HEK293 (cell line): ENCODE measurements around the gene FAM78B.

Source experiments
- CTCF ChIA-PET: fragments of 350-600 bp; formaldehyde crosslinking; extraction: SDS; loops from one replicate; lab custom pipeline; 2021; ENCODE audit warnings: antibody characterized with exemption; lab: Yijun Ruan, JAX
- POLR2A ChIA-PET: fragments of 300-600 bp; formaldehyde crosslinking; extraction: SDS; loops from one replicate; lab custom pipeline; 2020; ENCODE audit warnings: antibody characterized with exemption, inconsistent platforms; lab: Yijun Ruan, JAX
- H3K27ac ChIP-seq: fragments of 200-500 bp; sonication (Bioruptor generic); 2 replicates; pipeline ENCODE4 v1.5.1; 2014; ENCODE audit warnings: low read depth, low read length, control low read depth, inconsistent platforms; ENCODE audit errors: extremely low read depth
- H3K36me3 ChIP-seq, 2 experiments: fragments of 200-500 bp in 1 of 2; sonication (Bioruptor generic) in 1 of 2; 1 replicate in 1 of 2; 2 replicates in 1 of 2; pipeline ENCODE4 v1.5.1; 2014 to 2017; ENCODE audit warnings: inconsistent platforms in 2 of 2, low read length in 2 of 2; ENCODE audit not compliant: control insufficient read depth in 2 of 2, insufficient read depth in 1 of 2
- H3K4me1 ChIP-seq: fragments of 200-500 bp; sonication (Bioruptor generic); 2 replicates; pipeline ENCODE4 v1.5.1; 2014; ENCODE audit warnings: mild to moderate bottlenecking, low read length, inconsistent platforms; ENCODE audit not compliant: control insufficient read depth, insufficient read depth
- H3K4me3 ChIP-seq: 2 replicates; pipeline ENCODE4 v1.5.1; 2011; ENCODE audit warnings: low read depth, mild to moderate bottlenecking, control low read depth, low read length, moderate library complexity
- H3K9me3 ChIP-seq: fragments of 200-500 bp; sonication (Bioruptor generic); 2 replicates; pipeline ENCODE4 v1.5.1; 2014; ENCODE audit warnings: low read depth, low read length, inconsistent platforms; ENCODE audit not compliant: control insufficient read depth, insufficient read depth
- FEZF1 ChIP-seq: fragments of 450-650 bp; formaldehyde crosslinking; IDR thresholded peaks from 2 replicates; pipeline ENCODE4 v1.5.1; 2016; ENCODE audit warnings: missing biosample characterization, missing genetic modification characterization
- ZNF558 ChIP-seq: fragments of 450-650 bp; formaldehyde crosslinking; IDR thresholded peaks from 2 replicates; pipeline ENCODE4 v1.5.1; 2016; ENCODE audit warnings: missing biosample characterization, missing genetic modification characterization
- ZNF560 ChIP-seq: fragments of 450-650 bp; formaldehyde crosslinking; IDR thresholded peaks from 2 replicates; pipeline ENCODE4 v1.5.1; 2017; ENCODE audit warnings: missing biosample characterization, missing genetic modification characterization, borderline replicate concordance
- ZNF561 ChIP-seq: fragments of 450-650 bp; IDR thresholded peaks from 2 replicates; pipeline ENCODE4 v1.5.1; 2018; ENCODE audit warnings: missing biosample characterization, missing genetic modification characterization, borderline replicate concordance
- ZNF768 ChIP-seq: fragments of 450-650 bp; formaldehyde crosslinking; IDR thresholded peaks from 2 replicates; pipeline ENCODE4 v1.5.1; 2018; ENCODE audit warnings: missing biosample characterization, mild to moderate bottlenecking, missing genetic modification characterization
- TF ChIP-seq, protein P1 (sequence below): fragments of 450-650 bp; formaldehyde crosslinking; conservative IDR thresholded peaks from 2 replicates; pipeline ENCODE4 v1.5.1; 2016; ENCODE audit warnings: low read depth, missing biosample characterization, missing genetic modification characterization
- TF ChIP-seq, protein P2 (sequence below): fragments of 450-650 bp; formaldehyde crosslinking; IDR thresholded peaks from 2 replicates; pipeline ENCODE4 v1.5.1; 2017; ENCODE audit warnings: missing biosample characterization, missing genetic modification characterization
- TF ChIP-seq, protein P3 (sequence below): fragments of 450-650 bp; formaldehyde crosslinking; IDR thresholded peaks from 2 replicates; pipeline ENCODE4 v1.5.1; 2016; ENCODE audit warnings: missing biosample characterization, missing genetic modification characterization
- TF ChIP-seq, protein P4 (sequence below): fragments of 450-650 bp; formaldehyde crosslinking; conservative IDR thresholded peaks from 2 replicates; pipeline ENCODE4 v1.5.1; 2016; ENCODE audit warnings: low read depth, missing biosample characterization, missing genetic modification characterization
- TF ChIP-seq, protein P5 (sequence below): fragments of 450-650 bp; formaldehyde crosslinking; IDR thresholded peaks from 2 replicates; pipeline ENCODE4 v1.5.1; 2016; ENCODE audit warnings: missing biosample characterization, missing genetic modification characterization

FAM78B gene

DNA sequence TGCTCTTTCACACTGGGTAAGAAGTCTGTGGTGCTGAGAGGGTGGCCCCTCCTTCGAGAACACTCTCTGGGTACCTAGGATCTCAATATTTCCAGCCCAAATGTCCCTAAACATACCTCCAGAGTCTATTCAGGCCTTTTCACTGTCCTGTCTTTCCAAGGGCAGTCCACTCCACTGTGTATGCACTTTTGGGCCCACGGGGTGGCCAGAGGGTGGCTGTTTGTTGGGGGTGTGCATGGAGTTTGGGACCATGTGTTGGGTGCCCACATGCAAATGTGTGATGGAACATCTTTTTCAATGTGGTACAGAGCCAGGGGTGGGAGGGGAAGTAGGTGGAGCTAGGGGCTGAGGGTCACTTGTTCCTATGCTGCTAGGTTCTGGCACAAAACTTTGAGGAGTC lies 87.5 kb downstream of the FAM78B start:
- CTCF ChIA-PET = no interaction called here
- H3K36me3 ChIP-seq = no peaks in the 10 kb centered on the region
- TF ChIP-seq ZNF558 (tag by site-specific recombination) = no peak
- TF ChIP-seq, protein P1, sequence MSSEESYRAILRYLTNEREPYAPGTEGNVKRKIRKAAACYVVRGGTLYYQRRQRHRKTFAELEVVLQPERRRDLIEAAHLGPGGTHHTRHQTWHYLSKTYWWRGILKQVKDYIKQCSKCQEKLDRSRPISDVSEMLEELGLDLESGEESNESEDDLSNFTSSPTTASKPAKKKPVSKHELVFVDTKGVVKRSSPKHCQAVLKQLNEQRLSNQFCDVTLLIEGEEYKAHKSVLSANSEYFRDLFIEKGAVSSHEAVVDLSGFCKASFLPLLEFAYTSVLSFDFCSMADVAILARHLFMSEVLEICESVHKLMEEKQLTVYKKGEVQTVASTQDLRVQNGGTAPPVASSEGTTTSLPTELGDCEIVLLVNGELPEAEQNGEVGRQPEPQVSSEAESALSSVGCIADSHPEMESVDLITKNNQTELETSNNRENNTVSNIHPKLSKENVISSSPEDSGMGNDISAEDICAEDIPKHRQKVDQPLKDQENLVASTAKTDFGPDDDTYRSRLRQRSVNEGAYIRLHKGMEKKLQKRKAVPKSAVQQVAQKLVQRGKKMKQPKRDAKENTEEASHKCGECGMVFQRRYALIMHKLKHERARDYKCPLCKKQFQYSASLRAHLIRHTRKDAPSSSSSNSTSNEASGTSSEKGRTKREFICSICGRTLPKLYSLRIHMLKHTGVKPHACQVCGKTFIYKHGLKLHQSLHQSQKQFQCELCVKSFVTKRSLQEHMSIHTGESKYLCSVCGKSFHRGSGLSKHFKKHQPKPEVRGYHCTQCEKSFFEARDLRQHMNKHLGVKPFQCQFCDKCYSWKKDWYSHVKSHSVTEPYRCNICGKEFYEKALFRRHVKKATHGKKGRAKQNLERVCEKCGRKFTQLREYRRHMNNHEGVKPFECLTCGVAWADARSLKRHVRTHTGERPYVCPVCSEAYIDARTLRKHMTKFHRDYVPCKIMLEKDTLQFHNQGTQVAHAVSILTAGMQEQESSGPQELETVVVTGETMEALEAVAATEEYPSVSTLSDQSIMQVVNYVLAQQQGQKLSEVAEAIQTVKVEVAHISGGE (tag by site-specific recombination) = no peak
- TF ChIP-seq, protein P2, sequence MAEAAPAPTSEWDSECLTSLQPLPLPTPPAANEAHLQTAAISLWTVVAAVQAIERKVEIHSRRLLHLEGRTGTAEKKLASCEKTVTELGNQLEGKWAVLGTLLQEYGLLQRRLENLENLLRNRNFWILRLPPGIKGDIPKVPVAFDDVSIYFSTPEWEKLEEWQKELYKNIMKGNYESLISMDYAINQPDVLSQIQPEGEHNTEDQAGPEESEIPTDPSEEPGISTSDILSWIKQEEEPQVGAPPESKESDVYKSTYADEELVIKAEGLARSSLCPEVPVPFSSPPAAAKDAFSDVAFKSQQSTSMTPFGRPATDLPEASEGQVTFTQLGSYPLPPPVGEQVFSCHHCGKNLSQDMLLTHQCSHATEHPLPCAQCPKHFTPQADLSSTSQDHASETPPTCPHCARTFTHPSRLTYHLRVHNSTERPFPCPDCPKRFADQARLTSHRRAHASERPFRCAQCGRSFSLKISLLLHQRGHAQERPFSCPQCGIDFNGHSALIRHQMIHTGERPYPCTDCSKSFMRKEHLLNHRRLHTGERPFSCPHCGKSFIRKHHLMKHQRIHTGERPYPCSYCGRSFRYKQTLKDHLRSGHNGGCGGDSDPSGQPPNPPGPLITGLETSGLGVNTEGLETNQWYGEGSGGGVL (tag by site-specific recombination) = no peak
- TF ChIP-seq, protein P3, sequence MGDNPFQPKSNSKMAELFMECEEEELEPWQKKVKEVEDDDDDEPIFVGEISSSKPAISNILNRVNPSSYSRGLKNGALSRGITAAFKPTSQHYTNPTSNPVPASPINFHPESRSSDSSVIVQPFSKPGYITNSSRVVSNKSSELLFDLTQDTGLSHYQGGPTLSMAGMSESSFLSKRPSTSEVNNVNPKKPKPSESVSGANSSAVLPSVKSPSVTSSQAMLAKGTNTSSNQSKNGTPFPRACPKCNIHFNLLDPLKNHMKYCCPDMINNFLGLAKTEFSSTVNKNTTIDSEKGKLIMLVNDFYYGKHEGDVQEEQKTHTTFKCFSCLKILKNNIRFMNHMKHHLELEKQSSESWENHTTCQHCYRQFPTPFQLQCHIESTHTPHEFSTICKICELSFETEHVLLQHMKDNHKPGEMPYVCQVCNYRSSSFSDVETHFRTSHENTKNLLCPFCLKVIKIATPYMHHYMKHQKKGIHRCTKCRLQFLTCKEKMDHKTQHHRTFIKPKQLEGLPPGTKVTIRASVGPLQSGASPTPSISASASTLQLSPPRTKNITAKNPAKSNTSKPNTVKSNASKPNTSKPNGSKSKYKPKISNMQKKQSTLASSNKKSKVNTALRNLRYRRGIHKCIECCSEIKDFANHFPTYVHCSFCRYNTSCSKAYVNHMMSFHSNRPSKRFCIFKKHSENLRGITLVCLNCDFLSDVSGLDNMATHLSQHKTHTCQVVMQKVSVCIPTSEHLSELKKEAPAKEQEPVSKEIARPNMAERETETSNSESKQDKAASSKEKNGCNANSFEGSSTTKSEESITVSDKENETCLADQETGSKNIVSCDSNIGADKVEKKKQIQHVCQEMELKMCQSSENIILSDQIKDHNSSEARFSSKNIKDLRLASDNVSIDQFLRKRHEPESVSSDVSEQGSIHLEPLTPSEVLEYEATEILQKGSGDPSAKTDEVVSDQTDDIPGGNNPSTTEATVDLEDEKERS (tag by site-specific recombination) = no peak
- TF ChIP-seq FEZF1 (tag by site-specific recombination) = no peak
- no peak for TF ChIP-seq ZNF560 (tag by site-specific recombination)
- TF ChIP-seq ZNF561 (tag by site-specific recombination) = no peak
- TF ChIP-seq, protein P4, sequence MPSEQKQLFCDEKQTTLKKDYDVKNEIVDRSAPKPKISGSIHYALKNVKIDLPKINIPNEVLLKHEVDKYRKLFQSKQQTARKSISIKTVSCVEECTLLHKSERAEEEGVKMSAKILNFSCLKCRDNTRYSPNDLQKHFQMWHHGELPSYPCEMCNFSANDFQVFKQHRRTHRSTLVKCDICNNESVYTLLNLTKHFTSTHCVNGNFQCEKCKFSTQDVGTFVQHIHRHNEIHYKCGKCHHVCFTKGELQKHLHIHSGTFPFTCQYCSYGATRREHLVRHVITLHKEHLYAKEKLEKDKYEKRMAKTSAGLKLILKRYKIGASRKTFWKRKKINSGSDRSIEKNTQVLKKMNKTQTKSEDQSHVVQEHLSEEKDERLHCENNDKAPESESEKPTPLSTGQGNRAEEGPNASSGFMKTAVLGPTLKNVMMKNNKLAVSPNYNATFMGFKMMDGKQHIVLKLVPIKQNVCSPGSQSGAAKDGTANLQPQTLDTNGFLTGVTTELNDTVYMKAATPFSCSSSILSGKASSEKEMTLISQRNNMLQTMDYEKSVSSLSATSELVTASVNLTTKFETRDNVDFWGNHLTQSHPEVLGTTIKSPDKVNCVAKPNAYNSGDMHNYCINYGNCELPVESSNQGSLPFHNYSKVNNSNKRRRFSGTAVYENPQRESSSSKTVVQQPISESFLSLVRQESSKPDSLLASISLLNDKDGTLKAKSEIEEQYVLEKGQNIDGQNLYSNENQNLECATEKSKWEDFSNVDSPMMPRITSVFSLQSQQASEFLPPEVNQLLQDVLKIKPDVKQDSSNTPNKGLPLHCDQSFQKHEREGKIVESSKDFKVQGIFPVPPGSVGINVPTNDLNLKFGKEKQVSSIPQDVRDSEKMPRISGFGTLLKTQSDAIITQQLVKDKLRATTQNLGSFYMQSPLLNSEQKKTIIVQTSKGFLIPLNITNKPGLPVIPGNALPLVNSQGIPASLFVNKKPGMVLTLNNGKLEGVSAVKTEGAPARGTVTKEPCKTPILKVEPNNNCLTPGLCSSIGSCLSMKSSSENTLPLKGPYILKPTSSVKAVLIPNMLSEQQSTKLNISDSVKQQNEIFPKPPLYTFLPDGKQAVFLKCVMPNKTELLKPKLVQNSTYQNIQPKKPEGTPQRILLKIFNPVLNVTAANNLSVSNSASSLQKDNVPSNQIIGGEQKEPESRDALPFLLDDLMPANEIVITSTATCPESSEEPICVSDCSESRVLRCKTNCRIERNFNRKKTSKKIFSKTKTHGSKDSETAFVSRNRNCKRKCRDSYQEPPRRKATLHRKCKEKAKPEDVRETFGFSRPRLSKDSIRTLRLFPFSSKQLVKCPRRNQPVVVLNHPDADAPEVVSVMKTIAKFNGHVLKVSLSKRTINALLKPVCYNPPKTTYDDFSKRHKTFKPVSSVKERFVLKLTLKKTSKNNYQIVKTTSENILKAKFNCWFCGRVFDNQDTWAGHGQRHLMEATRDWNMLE = no peak
- TF ChIP-seq, protein P5, sequence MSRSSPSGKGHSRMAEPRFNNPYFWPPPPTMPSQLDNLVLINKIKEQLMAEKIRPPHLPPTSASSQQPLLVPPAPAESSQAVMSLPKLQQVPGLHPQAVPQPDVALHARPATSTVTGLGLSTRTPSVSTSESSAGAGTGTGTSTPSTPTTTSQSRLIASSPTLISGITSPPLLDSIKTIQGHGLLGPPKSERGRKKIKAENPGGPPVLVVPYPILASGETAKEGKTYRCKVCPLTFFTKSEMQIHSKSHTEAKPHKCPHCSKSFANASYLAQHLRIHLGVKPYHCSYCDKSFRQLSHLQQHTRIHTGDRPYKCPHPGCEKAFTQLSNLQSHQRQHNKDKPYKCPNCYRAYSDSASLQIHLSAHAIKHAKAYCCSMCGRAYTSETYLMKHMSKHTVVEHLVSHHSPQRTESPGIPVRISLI (tag by site-specific recombination) = no peak
- no peak for TF ChIP-seq ZNF768 (tag by site-specific recombination)
- TF ChIP-seq, all 188 proteins: peak for 0
- Histone ChIP-seq H3K9me3 (no peaks in the 10 kb centered on the region), H3K4me1 (no peaks in the 10 kb centered on the region), H3K4me3 (no peak overlapping the region), H3K27ac (no peak overlapping the region)
- POLR2A ChIA-PET = no interaction called here
